OCI-LY3 (cell line): ENCODE results near the gene TRAPPC1.

Experiments
- H2AFZ ChIP-seq: fragments of 200-600, 300-600 bp; shearing (Covaris generic); 2 replicates; pipeline ENCODE4 v1.6.0; 2014; ENCODE audit warnings: antibody characterized with exemption, low read depth, low read length
- H3K27ac ChIP-seq: fragments of 200-600, 300-600 bp; sonication (generic); 2 replicates; pipeline ENCODE4 v1.5.1; 2014; ENCODE audit warnings: mild to moderate bottlenecking, low read length, moderate library complexity, mixed read lengths
- H3K27me3 ChIP-seq: fragments of 200-600, 300-600 bp; sonication (generic); 2 replicates; pipeline ENCODE4 v1.6.1; 2014; ENCODE audit warnings: low read depth, low read length, mixed read lengths
- H3K36me3 ChIP-seq: fragments of 200-600, 300-600 bp; sonication (generic); replicated peaks from 2 replicates; pipeline ENCODE3; 2014; ENCODE audit warnings: low read depth, low read length, mixed read lengths
- H3K4me1 ChIP-seq: fragments of 300-600, 200-600 bp; sonication (generic); 2 replicates; pipeline ENCODE4 v1.6.1; 2014; ENCODE audit warnings: low read length, mixed read lengths
- H3K4me2 ChIP-seq: fragments of 200-600, 300-600 bp; sonication (generic); 2 replicates; pipeline ENCODE4 v1.6.1; 2014; ENCODE audit warnings: low read length, mixed read lengths
- H3K4me3 ChIP-seq: fragments of 300-600, 200-600 bp; sonication (generic); 2 replicates; pipeline ENCODE4 v1.5.1; 2014; ENCODE audit warnings: antibody characterized with exemption, mild to moderate bottlenecking, low read length, moderate library complexity
- H3K79me2 ChIP-seq: fragments of 300-600, 200-600 bp; shearing (Covaris generic); 2 replicates; pipeline ENCODE4 v1.6.1; 2014; ENCODE audit warnings: mild to moderate bottlenecking, low read length, mixed read lengths
- H3K9ac ChIP-seq: fragments of 300-600, 200-600 bp; shearing (Covaris generic); 2 replicates; pipeline ENCODE4 v1.6.0; 2014; ENCODE audit warnings: mild to moderate bottlenecking, low read length, moderate library complexity
- H3K9me3 ChIP-seq: fragments of 200-600, 300-600 bp; shearing (Covaris generic); 2 replicates; pipeline ENCODE4 v1.6.1; 2014; ENCODE audit warnings: low read length, mixed read lengths; ENCODE audit not compliant: insufficient read depth
- H4K20me1 ChIP-seq: fragments of 200-600, 300-600 bp; sonication (generic); 2 replicates; pipeline ENCODE4 v1.6.1; 2016; ENCODE audit warnings: low read length, mixed read lengths; ENCODE audit not compliant: insufficient read depth
- EZH2phosphoT487 ChIP-seq: fragments of 200-600 bp; shearing (Covaris generic); IDR thresholded peaks from 2 replicates; pipeline ENCODE4 v1.6.1; 2018; ENCODE audit warnings: antibody characterized with exemption, mixed run types, low read depth
- TF ChIP-seq, protein P1 (sequence below): fragments of 200-600, 300-600 bp; sonication (generic); IDR thresholded peaks from 2 replicates; pipeline ENCODE4 v1.5.1; 2014; ENCODE audit warnings: antibody characterized with exemption, low read length, low read depth

TRAPPC1 gene

DNA sequence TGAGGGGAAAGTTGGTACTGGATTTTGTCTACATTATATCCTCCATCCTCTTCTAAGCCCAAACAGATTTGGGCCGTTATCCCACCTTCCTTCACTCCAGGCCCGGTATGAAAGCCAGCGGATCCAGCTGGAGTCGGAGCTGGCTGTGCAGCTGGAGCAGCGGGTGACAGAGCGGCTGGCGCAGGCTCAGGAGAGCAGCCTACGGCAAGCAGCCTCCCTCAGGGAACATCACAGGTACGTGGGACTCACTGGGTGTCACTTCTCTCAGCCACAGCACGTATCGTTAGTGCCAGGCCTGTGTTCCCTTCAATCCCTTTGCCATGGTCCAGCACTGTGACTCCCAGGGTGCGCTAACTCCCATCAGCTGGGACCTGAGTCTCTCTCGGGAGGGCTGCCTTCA, 11.5 kb upstream of the TRAPPC1 start:
- H3K9me3 ChIP-seq, result no peaks in the 10 kb centered on the region
- H3K4me2 ChIP-seq, result no peak overlapping the region
- H3K27me3 ChIP-seq, result no peaks in the 10 kb centered on the region
- no peak overlapping the region for H3K27ac ChIP-seq
- no peak for TF ChIP-seq EZH2phosphoT487
- TF ChIP-seq, protein P1, sequence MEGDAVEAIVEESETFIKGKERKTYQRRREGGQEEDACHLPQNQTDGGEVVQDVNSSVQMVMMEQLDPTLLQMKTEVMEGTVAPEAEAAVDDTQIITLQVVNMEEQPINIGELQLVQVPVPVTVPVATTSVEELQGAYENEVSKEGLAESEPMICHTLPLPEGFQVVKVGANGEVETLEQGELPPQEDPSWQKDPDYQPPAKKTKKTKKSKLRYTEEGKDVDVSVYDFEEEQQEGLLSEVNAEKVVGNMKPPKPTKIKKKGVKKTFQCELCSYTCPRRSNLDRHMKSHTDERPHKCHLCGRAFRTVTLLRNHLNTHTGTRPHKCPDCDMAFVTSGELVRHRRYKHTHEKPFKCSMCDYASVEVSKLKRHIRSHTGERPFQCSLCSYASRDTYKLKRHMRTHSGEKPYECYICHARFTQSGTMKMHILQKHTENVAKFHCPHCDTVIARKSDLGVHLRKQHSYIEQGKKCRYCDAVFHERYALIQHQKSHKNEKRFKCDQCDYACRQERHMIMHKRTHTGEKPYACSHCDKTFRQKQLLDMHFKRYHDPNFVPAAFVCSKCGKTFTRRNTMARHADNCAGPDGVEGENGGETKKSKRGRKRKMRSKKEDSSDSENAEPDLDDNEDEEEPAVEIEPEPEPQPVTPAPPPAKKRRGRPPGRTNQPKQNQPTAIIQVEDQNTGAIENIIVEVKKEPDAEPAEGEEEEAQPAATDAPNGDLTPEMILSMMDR, result no peak
- no peak overlapping the region for H2AFZ ChIP-seq
- no peaks in the 10 kb centered on the region for H3K79me2 ChIP-seq
- H3K36me3 ChIP-seq, result peaks cover 32% of the 10 kb centered on the region
- H3K4me1 ChIP-seq, result peaks cover 7% of the 10 kb centered on the region; the same call in 1 of the 2 replicates
- no peaks in the 10 kb centered on the region for H4K20me1 ChIP-seq
- no peak overlapping the region for H3K9ac ChIP-seq
- H3K4me3 ChIP-seq, result no peak overlapping the region

DNA sequence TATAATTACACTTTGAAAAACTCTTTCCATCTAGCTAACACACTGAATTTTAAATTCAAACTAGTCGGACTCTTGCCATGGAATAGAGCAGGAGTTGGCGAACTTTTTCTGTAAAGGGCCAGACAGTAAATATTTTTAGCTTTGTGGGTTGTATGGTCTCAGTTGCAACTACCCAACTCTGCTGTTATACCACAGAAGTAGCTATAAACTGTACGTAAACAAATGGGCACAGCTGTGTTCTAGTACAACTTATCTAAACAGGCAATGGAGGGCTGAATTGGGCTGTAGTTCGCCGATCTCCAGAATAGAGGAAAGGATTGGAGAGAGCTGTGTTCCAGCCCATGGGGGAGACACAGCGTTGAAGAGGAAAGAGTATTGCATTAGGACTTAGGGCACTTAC, 9.0 kb upstream of the TRAPPC1 start:
- Histone ChIP-seq H3K36me3 (peaks cover 30% of the 10 kb centered on the region), H3K79me2 (no peaks in the 10 kb centered on the region), H3K9ac (no peak overlapping the region), H4K20me1 (no peaks in the 10 kb centered on the region), H3K4me3 (no peak overlapping the region), H3K4me1 (peaks cover 7% of the 10 kb centered on the region; the same call in 1 of the 2 replicates), H3K9me3 (no peaks in the 10 kb centered on the region), H3K27me3 (no peaks in the 10 kb centered on the region), H3K4me2 (no peak overlapping the region), H2AFZ (no peak overlapping the region), H3K27ac (no peak overlapping the region)
- TF ChIP-seq, protein P1, result no peak
- no peak for TF ChIP-seq EZH2phosphoT487

DNA sequence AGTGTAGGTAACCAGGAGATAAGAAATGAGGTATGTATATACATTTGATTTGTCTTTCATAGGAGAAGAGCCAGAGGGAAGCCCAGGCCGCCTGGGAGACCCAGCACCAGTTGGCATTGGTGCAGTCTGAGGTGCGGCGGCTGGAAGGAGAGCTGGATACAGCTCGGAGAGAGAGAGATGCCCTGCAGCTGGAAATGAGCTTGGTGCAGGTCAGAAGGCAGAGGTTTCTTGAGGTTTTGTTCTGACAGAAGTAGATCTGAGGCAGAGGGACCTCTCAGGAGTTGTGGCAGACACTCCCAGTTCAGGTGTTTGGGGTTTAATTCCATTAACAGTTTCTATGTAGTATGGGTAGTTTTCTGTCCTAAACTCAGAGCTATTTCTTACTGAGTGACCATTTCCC, 8.3 kb upstream of the TRAPPC1 start:
- Histone ChIP-seq H3K9ac (no peak overlapping the region), H4K20me1 (no peaks in the 10 kb centered on the region), H3K27me3 (no peaks in the 10 kb centered on the region), H3K4me1 (peaks cover 7% of the 10 kb centered on the region; the same call in 1 of the 2 replicates), H3K9me3 (no peaks in the 10 kb centered on the region), H3K27ac (no peak overlapping the region), H3K4me2 (no peak overlapping the region), H2AFZ (no peak overlapping the region), H3K79me2 (no peaks in the 10 kb centered on the region), H3K4me3 (no peak overlapping the region), H3K36me3 (peaks cover 28% of the 10 kb centered on the region)
- TF ChIP-seq, protein P1, result no peak
- no peak for TF ChIP-seq EZH2phosphoT487

GRCh38 chr17:7935859-7936258, 4.1 kb upstream of the TRAPPC1 start:
- H3K79me2 ChIP-seq, result peaks cover 20% of the 10 kb centered on the region
- H3K4me1 ChIP-seq, result peaks cover 12% of the 10 kb centered on the region
- H3K4me2 ChIP-seq, result no peak overlapping the region
- H2AFZ ChIP-seq, result no peak overlapping the region
- no peaks in the 10 kb centered on the region for H3K27me3 ChIP-seq
- H4K20me1 ChIP-seq, result no peaks in the 10 kb centered on the region
- no peak overlapping the region for H3K4me3 ChIP-seq
- H3K9ac ChIP-seq, result no peak overlapping the region
- H3K36me3 ChIP-seq, result peaks cover 11% of the 10 kb centered on the region
- TF ChIP-seq, protein P1, result no peak
- TF ChIP-seq EZH2phosphoT487, result no peak
- H3K27ac ChIP-seq, result no peak overlapping the region
- no peaks in the 10 kb centered on the region for H3K9me3 ChIP-seq
